Bronchial epithelial cell (primary cell): ENCODE measurements around the gene RSBN1L. TPM values are rescaled to one million over a fixed set of nuclear protein-coding genes. Genes with fewer than 3 reads are reported as not detected.
A peak's percentile ranks its signal among the peaks of the same experiment; 100 is the strongest.

Experiments used
- DNase-seq: peaks from one replicate; pipeline ENCODE4 v3.0.0-alpha.2; 2010; ENCODE audit warnings: low read depth
- FAIRE-seq: peaks from 2 replicates; lab custom pipeline; 2011; peaks lifted over from hg19 to GRCh38; lab: Jason Lieb, UNC
- H3K27me3 ChIP-seq: 2 replicates; pipeline ENCODE4 v1.5.1; 2011; ENCODE audit warnings: low read length; ENCODE audit not compliant: control insufficient read depth, insufficient read depth
- H3K36me3 ChIP-seq: 2 replicates; pipeline ENCODE4 v1.5.1; 2011; ENCODE audit warnings: low read length; ENCODE audit not compliant: control insufficient read depth, insufficient read depth
- H3K4me3 ChIP-seq: 2 replicates; pipeline ENCODE4 v1.5.1; 2011; ENCODE audit warnings: mild to moderate bottlenecking, low read depth, low read length, control low read depth
- CTCF ChIP-seq: IDR thresholded peaks from 2 replicates; pipeline ENCODE4 v1.5.1; 2011; ENCODE audit warnings: mild to moderate bottlenecking, moderate library complexity, low read length, control low read depth, inconsistent platforms; ENCODE audit not compliant: insufficient read depth, severe bottlenecking
- total RNA-seq: library from RNA; depleted of rRNA; stranded (reverse); fragments of >200 nt; gene quantifications from 2 replicates; pipeline ENCODE4 v1.2.1, GENCODE V29; 2014

Gene RSBN1L
- total RNA-seq, 1 donor from 2014 or later: 17.9 TPM

- FAIRE-seq: no peak
- peaks cover 4% of the 10 kb centered on the region for H3K36me3 ChIP-seq
- H3K4me3 ChIP-seq: no peak overlapping the region
- no peak for TF ChIP-seq CTCF
- no peak for DNase-seq
- no peaks in the 10 kb centered on the region for H3K27me3 ChIP-seq
These were observed 16.0 kb upstream of the RSBN1L start for GRCh38 chr7:77680266-77680665.

DNA sequence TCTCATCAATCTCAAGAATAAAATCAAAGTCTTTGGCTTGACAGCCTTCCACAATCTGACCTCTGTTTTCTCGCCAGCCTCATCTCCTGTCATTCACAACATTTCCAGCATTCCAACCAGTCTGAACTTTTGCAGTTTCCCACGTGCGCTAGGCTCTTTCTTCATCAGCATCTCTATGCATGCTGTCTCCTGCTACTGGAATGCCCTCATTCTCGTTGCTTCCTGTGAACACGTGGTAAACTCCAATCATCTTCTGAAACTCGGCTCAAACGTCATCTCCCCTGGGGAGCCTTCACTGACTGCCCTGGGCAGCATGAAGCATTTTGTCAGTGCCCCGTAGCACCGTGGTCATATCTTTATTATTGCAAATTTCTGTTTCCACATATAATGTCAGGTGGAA lies 12.2 kb upstream of the RSBN1L start:
- peak; percentile 7 for FAIRE-seq

DNA sequence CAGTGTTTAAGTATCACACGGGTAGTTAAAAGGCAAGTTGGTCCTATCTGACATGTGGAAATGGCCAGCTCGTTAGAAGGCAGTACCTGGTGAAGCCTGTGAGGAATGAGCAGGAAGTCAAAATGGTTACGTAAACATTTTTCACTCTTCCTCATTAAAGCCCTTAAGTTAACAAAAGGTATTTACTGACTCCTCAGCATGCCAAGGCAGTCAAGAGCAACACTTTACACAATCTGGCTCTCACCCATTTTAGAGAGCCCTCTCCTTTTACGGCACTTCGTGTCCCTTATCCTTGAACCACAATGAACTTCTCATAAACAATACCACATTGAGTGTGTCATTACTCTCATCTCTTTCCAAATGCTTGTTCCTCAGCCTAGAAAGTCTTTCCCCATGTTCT lies 11.0 kb upstream of the RSBN1L start:
- H3K27me3 ChIP-seq: no peaks in the 10 kb centered on the region
- FAIRE-seq (peak; percentile 68), DNase-seq (peak; percentile 93)
- TF ChIP-seq CTCF: no peak
- peaks cover 4% of the 10 kb centered on the region for H3K36me3 ChIP-seq
- H3K4me3 ChIP-seq: no peak overlapping the region

More for the DNA sequence above, 12.2 kb upstream of the RSBN1L start:
- no peak overlapping the region for H3K4me3 ChIP-seq
- no peak for TF ChIP-seq CTCF
- H3K36me3 ChIP-seq: peaks cover 4% of the 10 kb centered on the region
- no peaks in the 10 kb centered on the region for H3K27me3 ChIP-seq
- DNase-seq: peak; percentile 94

DNA sequence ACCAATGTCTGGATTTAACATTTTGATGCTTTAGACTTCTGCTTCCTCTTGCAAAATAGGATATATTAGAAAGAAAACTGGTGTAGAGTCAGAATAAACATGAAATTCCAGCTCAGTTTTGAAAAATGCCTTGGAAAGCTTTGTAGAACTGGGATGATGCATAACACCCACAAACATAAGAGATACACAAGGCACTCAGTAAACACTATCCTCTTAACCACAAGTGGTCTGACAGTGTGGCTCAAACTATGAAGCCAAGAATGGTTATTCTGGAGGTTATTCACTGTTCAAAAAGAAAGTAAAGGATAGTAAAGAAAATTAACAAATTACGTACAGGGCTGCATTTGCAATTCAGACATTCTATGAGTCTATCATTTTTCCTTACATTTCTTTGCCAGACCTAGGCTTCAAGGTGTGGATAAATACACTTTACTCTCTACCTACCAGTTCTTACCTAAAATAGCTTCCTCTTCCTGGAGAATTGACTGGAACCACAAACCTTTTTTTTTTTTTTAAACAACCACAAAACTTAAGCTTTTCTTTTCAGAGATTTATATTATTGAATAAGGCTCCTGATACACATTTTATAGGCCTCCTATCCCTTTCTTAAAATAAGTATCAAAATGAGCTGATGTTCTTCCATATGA lies 9.0 kb upstream of the RSBN1L start:
- Histone ChIP-seq H3K4me3 (no peak overlapping the region), H3K36me3 (peaks cover 6% of the 10 kb centered on the region), H3K27me3 (no peaks in the 10 kb centered on the region)
- DNase-seq: peak; percentile 51
- TF ChIP-seq CTCF: no peak
- FAIRE-seq: no peak

DNA sequence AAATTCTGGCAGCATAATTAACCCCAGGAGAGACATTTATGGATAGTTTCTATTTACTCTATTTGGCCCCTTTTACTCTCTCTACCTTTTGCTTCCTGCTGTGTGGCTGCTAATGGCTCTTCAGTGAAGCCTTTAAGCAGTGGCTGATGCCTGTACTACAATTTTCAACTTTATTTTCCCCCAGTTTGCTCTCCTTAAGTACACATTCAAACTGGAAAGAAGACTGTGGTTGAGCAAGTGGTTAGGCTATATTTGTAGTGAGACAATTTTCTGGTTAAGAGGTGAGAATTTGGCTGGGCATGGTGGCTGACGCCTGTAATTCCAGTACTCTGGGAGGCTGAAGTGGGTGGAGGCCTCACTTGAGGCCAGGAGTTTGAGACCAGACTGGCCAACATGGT lies 8.5 kb upstream of the RSBN1L start:
- H3K27me3 ChIP-seq: no peaks in the 10 kb centered on the region
- no peak overlapping the region for H3K4me3 ChIP-seq
- FAIRE-seq: no peak
- TF ChIP-seq CTCF: no peak
- no peak for DNase-seq
- H3K36me3 ChIP-seq: peaks cover 5% of the 10 kb centered on the region

DNA sequence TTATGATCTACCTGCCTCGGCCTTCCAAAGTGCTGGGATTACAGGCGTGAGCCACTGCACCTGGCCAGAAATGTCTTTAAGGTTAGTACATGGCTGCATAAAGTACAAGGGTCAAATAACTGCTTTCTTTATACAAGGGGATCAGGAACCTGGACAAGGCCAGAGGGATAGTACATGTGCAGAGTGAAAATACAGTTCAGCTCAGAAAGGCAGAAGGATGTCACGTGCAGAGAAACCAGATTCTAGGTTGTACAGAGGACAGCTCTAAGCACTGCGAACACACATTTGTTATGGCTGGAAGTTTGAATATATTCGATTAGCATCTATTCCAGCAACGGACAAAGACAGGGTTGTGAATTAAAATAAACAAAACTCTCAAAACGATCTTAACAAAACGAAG lies 6.0 kb upstream of the RSBN1L start:
- Histone ChIP-seq H3K36me3 (peaks cover 2% of the 10 kb centered on the region), H3K27me3 (no peaks in the 10 kb centered on the region), H3K4me3 (no peak overlapping the region)
- TF ChIP-seq CTCF: no peak
- DNase-seq: no peak
- no peak for FAIRE-seq
